Activated naive CD4-positive, alpha-beta T cell treated with anti-CD3 and anti-CD28 coated beads, Interleukin-2, amount 10 ng/mL, durations not matched to agents 7 days and 5 days (primary cell): ENCODE results near the gene FOLR2.
"Not testable (repeated sequence)": the region's sequence is repeated elsewhere in the genome, so short reads cannot be mapped to it uniquely, and the experiment has no call there.

Source experiments
- CTCF ChIA-PET: fragments of 350-600 bp; sonication (Branson Sonifier 250); formaldehyde crosslinking; loops from one replicate; lab custom pipeline; 2021; ENCODE audit warnings: antibody characterized with exemption; lab: Charles Lee
- DNase-seq: peaks from one replicate; pipeline ENCODE4 v3.0.0-alpha.2; 2020
- H3K27ac Mint-ChIP-seq: one replicate; pipeline ENCODE4 v1.8.0; 2021; ENCODE audit warnings: mild to moderate bottlenecking, moderate library complexity, mixed read lengths
- H3K27me3 Mint-ChIP-seq: one replicate; pipeline ENCODE4 v1.8.0; 2021; ENCODE audit warnings: mild to moderate bottlenecking, mixed read lengths
- H3K36me3 Mint-ChIP-seq: one replicate; pipeline ENCODE4 v1.8.0; 2021; ENCODE audit warnings: mixed read lengths
- H3K4me1 Mint-ChIP-seq: one replicate; pipeline ENCODE4 v1.8.0; 2021; ENCODE audit warnings: mixed read lengths
- H3K4me3 Mint-ChIP-seq: one replicate; pipeline ENCODE4 v1.8.0; 2021; ENCODE audit warnings: mild to moderate bottlenecking, moderate library complexity, mixed read lengths
- H3K9me3 Mint-ChIP-seq: one replicate; pipeline ENCODE4 v1.8.0; 2021; ENCODE audit warnings: mixed read lengths

FOLR2 gene

DNA sequence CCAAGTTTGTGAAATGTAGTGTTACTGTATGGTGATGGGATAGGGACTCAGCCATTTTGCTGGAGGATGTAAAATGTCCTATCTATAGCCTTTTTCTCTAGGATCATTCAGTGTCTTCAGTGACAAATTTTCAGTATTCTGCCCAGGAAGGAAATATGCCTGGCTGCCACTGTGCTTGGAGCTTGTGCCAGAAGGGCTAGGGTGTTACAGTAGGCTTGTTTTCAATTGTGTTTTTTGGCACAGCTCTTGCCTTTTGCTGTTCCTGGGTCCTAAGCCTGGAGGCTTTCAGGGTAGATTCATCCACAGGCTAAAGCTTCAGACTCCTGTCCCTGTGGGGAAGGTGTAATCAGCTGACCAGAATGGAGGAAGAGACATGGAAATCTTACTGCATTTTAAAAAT is 49.4 kb downstream of the FOLR2 start:
- Mint-ChIP-seq H3K9me3 (no peaks in the 10 kb centered on the region), H3K27ac (no peak overlapping the region), H3K36me3 (no peaks in the 10 kb centered on the region), H3K4me3 (no peak overlapping the region), H3K4me1 (peaks cover 14% of the 10 kb centered on the region), H3K27me3 (peaks cover 29% of the 10 kb centered on the region)
- CTCF ChIA-PET: interaction anchor here (1.4 kb wide), 1 partner anchor 87 kb away, joined by 3 read pairs; no protein-coding TSS in a partner anchor
- no peak for DNase-seq

DNA sequence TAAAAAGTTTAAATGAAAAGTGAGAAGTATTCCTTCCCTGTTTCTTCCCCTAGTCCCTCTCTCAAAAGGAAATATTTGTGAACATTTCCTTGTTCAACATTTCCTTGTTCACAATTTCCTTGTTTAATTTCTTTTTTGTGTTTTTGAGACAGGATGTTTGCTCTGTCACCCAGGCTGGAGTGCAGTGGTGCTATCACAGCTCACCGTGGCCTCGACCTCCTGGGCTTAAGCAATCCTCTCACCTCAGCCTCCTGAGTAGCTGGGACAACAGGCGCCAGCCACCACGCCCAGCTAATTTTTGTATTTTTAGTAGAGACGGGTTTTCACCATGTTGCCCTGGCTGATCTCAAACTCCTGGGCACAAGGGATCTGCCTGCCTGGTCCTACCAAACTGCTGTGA is 50.4 kb downstream of the FOLR2 start:
- H3K27me3 Mint-ChIP-seq: peaks cover 29% of the 10 kb centered on the region
- CTCF ChIA-PET: interaction anchor here (0.7 to 1.4 kb wide), 2 partner anchors 20 to 86 kb away, joined by 3 read pairs; no protein-coding TSS in a partner anchor

DNA sequence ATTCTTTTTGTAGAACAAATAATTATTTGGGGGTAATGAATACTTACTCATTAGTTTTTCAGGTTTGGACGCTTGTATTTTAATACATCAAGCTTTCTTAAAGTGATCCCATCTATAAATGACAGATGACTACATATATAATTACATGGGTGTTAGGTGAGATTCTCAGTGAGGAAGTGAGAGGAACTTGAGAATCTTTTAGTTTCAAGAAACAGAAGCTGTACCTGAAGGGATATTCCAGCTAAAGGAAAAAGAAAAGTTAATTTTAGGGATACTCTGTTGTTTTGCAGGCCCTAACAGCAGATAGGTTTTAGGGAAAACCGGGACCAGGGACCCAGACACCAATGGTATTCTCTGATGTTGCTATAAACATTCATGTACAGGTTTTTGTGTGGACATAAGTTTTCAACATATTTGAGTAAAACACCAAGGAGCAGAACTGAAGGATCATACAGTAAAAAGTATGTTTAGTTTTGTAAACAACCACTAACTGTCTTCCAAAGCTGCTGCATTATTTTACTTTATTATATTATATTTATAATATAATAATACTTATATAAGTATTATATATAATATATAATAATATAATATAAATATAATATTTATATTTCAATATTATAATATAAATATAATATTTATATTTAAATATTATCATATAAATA is 51.5 kb downstream of the FOLR2 start:
- Mint-ChIP-seq H3K36me3 (no peaks in the 10 kb centered on the region), H3K4me1 (peaks cover 11% of the 10 kb centered on the region), H3K27ac (no peak overlapping the region), H3K4me3 (no peak overlapping the region), H3K9me3 (no peaks in the 10 kb centered on the region), H3K27me3 (peaks cover 27% of the 10 kb centered on the region)
- no peak for DNase-seq
- CTCF ChIA-PET: interaction anchor here (1.0 to 1.4 kb wide), 2 partner anchors 14 to 25 kb away, joined by 3 read pairs; no protein-coding TSS in a partner anchor

More for the DNA sequence above, 50.4 kb downstream of the FOLR2 start:
- DNase-seq, H3K36me3 Mint-ChIP-seq, H3K27ac Mint-ChIP-seq, H3K9me3 Mint-ChIP-seq, H3K4me3 Mint-ChIP-seq: not testable (repeated sequence)
- peaks cover 14% of the 10 kb centered on the region for H3K4me1 Mint-ChIP-seq
